GM12874 (cell line): ENCODE data around the gene MUTYH.

Experiments
- CTCF ChIP-seq: IDR thresholded peaks from 2 replicates; pipeline ENCODE4 v1.5.1; 2011; ENCODE audit warnings: low read depth, mild to moderate bottlenecking, control low read depth, low read length, moderate library complexity; ENCODE audit not compliant: insufficient read depth

The MUTYH gene

GRCh38 chr1:45379524-45379923, 39.3 kb upstream of the MUTYH start:
- TF ChIP-seq CTCF, result no peak

- TF ChIP-seq CTCF, result no peak
Measured at GRCh38 chr1:45378184-45378583, 37.9 kb upstream of the MUTYH start.

GRCh38 chr1:45375104-45376090, 35.2 kb upstream of the MUTYH start:
- TF ChIP-seq CTCF, result no peak

GRCh38 chr1:45373573-45373972, 33.3 kb upstream of the MUTYH start:
- no peak for TF ChIP-seq CTCF

GRCh38 chr1:45370575-45370974, 30.3 kb upstream of the MUTYH start:
- TF ChIP-seq CTCF, result no peak

GRCh38 chr1:45365051-45365450, 24.8 kb upstream of the MUTYH start:
- no peak for TF ChIP-seq CTCF

- TF ChIP-seq CTCF, result no peak
Measured at GRCh38 chr1:45364294-45364693, 24.1 kb upstream of the MUTYH start.
